GM20000 (cell line): ENCODE data around the gene MORN3.
"Not testable (repeated sequence)": the region's sequence is repeated elsewhere in the genome, so short reads cannot be mapped to it uniquely, and the experiment has no call there.

Experiments used
- DNase-seq: peaks from one replicate; pipeline ENCODE4 v3.0.0; 2012; ENCODE audit warnings: low spot score
- TF ChIP-seq, protein P1 (sequence below): IDR thresholded peaks from 2 replicates; pipeline ENCODE4 v1.5.1; 2012; ENCODE audit warnings: mild to moderate bottlenecking, control low read depth; ENCODE audit errors: extremely low read depth, missing control alignments

Gene MORN3, protein sequence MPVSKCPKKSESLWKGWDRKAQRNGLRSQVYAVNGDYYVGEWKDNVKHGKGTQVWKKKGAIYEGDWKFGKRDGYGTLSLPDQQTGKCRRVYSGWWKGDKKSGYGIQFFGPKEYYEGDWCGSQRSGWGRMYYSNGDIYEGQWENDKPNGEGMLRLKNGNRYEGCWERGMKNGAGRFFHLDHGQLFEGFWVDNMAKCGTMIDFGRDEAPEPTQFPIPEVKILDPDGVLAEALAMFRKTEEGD

DNA sequence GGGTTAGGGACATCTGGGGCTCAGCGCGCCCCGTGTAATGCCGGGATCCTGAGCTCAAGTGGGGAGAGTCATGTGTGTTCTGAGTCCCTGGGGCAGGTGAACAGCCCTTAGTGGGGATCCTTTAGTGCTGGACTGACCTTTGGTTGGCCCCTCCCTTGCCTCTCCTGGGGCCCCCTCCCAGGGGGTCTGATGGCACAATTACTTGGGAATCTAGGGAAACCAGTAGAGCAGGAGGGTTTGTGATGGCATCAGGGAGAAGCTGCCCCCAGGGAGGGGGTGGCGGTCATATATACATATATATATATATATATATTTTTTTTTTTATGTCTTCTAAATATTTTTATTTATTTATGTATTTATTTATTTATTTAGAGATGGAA lies at the start of gene MORN3:
TSS of gene MORN3 (minus strand) at position 134 of the 380 bp plus-strand sequence. CDS start 171 bp downstream, outside the sequence.
- TF ChIP-seq, protein P1, sequence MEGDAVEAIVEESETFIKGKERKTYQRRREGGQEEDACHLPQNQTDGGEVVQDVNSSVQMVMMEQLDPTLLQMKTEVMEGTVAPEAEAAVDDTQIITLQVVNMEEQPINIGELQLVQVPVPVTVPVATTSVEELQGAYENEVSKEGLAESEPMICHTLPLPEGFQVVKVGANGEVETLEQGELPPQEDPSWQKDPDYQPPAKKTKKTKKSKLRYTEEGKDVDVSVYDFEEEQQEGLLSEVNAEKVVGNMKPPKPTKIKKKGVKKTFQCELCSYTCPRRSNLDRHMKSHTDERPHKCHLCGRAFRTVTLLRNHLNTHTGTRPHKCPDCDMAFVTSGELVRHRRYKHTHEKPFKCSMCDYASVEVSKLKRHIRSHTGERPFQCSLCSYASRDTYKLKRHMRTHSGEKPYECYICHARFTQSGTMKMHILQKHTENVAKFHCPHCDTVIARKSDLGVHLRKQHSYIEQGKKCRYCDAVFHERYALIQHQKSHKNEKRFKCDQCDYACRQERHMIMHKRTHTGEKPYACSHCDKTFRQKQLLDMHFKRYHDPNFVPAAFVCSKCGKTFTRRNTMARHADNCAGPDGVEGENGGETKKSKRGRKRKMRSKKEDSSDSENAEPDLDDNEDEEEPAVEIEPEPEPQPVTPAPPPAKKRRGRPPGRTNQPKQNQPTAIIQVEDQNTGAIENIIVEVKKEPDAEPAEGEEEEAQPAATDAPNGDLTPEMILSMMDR, result no peak
- no peak for DNase-seq

DNA sequence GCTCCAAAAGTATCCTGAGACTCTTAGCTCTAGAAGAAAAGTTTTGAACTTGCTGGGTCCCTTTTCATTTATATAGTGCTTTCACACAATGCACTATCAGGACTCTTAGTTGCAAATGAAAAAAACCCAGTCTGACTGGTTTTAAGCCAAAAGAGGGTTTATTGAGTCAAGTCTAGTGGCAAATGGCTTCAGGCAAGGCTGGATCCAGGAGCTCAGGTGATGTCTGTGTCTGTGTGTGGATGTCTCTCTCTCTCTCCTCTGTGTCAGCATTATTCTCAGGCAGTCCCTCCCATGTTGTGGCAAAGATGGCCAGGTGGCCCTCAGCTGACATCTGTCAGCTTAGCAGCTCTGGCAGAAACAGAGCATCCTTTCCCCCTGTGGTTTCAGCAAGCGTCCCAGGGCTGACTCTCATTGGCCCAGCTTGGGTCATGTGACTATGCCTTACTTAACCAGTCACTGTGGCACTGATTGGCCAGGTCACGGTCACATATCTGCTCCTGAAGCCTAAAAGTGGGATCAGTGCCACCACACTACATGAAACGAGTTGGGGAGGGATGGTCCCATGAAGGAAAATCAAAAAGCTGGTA lies 49.3 kb upstream of the MORN3 start:
- TF ChIP-seq, protein P1, result no peak
- DNase-seq, result no peak

DNA sequence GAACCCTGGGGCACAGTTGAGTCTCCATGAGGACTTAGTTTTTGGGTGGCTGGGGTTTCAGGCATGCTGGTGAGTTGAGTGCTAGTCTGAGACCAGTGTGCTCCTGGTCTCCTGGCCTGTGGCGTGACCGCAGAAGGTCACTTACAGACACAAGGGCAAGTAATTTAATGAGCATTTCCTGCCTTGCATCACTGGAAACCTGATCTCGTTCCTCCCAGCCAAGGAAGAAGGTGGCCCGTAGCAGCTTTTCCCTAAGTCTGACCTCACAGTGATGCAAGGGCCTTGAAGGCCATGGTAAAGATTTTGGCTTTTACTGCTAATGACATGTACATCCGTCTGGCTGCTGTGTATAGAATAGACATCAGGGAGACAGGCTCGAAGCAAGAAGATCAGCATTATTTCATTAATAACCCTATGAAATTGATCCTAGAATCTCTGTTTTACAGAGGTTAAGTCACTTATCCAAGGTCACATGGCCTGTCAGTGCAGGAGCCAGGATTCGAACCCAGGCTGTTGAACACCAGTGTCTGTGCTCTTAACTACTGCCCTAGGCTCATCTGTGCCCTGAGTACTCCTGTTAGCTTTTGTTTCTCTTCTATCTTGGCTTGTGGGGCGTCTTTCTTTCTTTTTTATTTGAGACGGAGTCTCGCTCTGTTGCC lies 47.7 kb upstream of the MORN3 start:
- TF ChIP-seq, protein P1, result no peak
- no peak for DNase-seq

DNA sequence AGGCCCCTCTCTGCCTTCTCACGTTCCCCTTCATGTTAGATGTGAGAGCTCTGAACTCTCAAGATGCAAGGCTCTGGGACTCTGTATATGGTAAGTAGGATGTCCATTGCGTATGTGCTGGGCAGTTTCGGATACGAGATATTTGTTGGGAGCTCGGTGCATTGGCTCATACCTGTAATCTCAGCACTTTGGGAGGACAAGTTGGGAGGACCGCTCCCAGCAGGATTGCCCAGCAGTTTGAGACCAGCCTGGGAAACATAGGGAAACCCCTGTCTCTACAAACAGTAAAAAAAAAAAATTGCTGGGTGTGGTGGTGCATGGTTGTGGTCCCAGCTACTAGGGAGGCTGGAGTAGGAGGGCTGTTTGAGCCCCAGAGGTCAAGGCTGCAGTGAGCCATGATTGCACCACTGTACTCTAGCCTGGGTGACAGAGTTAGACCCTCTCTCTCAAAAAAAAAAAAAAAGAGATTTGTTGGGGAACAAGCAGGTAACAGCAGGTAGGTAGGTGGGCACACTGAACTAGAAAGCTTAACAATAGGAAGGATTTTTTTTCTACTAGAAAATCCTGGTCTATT lies 46.5 kb upstream of the MORN3 start:
- DNase-seq, result no peak
- TF ChIP-seq, protein P1, result no peak

DNA sequence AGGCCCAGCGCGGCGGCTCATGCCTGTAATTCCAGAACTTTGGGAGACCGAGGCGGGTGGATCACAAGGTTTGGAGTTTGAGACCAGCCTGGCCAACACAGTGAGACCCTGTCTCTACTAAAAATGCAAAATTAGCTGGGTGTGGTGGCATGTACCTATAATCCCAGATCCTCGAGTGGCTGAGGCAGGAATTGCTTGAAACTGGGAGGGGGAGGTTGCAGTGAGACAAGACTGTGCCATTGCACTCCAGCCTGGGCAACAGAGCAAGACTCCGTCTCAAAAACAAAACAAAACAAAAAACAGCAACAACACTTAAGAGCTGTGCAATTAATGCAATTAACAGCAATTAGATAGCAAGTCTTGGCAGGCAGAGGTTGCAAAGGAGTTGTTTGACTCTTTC lies 45.6 kb upstream of the MORN3 start:
- DNase-seq, result not testable (repeated sequence)

DNA sequence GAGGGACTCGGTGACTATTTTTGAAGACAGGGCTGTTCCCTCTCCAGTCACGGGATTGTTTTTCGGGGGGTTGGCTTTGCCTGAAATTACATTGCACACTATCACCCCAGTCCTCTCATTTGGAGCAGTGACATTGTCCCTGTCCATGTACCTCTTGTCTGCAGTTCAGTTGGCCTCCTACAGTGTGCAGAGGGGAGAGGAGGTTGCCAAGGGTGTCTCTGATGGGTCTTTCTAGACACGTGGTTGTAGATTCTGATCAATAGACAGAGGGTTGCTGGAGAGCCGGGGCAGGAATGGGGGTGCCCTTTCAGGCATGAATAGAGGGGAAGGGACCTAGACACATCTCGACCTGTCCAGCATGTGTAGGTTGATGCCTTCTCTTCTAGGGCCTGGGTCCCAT lies 44.3 kb upstream of the MORN3 start:
- TF ChIP-seq, protein P1, result no peak

DNA sequence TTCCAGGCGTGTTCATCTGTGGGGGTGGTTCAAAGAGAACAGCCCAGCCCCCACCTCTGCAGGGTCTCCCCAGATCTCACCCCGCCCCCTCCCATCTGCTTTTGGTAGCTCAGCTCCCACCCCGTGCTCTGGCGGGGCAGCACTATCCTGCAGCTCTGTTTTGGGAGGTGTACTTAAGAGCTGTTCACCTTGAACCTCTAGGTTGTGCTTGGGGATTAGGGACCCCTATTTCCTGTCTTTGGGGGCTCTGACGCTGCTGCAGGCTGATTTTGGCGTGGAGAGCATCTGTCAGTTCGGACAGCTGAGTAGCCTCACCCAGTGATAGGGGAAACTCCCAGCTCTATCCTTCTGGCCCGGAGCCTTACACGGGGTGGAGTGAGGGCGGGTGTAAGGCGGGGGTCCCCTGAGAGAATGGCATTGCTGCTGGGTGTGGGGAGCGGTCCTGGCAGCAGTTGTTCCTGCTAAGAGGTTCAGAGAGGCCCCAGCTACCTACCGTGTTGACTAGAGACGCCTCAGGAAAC lies 43.9 kb upstream of the MORN3 start:
- TF ChIP-seq, protein P1, result no peak
- peak; percentile 25 for DNase-seq

More for the DNA sequence above, 44.3 kb upstream of the MORN3 start:
- DNase-seq, result peak; percentile 26
